Neural cell (in vitro differentiated cells): ENCODE data around the gene SLIRP. TPM values are rescaled to one million over a fixed set of nuclear protein-coding genes. Genes with fewer than 3 reads are reported as not detected.

Source experiments
- H2AFZ ChIP-seq: fragments of 200-600, 300-800 bp; sonication (generic), shearing (Covaris generic); 2 replicates; pipeline ENCODE4 v1.6.0; 2014; ENCODE audit warnings: low read depth, mild to moderate bottlenecking, antibody characterized with exemption, low read length, moderate library complexity
- H3F3A ChIP-seq: fragments of 200-600 bp; shearing (Covaris generic); 2 replicates; pipeline ENCODE4 v1.6.1; 2016; ENCODE audit warnings: mild to moderate bottlenecking, moderate library complexity, mixed read lengths, antibody characterized with exemption, low read length; ENCODE audit not compliant: insufficient read depth, poor library complexity, severe bottlenecking
- H3K27ac ChIP-seq: fragments of 200-600, 300-800 bp; sonication (generic), shearing (Covaris generic); 2 replicates; pipeline ENCODE4 v1.5.1; 2014; ENCODE audit warnings: mild to moderate bottlenecking, low read length, moderate library complexity
- H3K27me3 ChIP-seq: fragments of 300-800, 200-600 bp; sonication (generic), shearing (Covaris generic); 2 replicates; pipeline ENCODE4 v1.6.0; 2014; ENCODE audit warnings: mild to moderate bottlenecking, low read depth, low read length, moderate library complexity; ENCODE audit not compliant: insufficient read depth
- H3K36me3 ChIP-seq: fragments of 300-800, 200-600 bp; sonication (generic), shearing (Covaris generic); 2 replicates; pipeline ENCODE4 v1.5.1; 2014; ENCODE audit warnings: mild to moderate bottlenecking, antibody characterized with exemption, low read length, moderate library complexity; ENCODE audit not compliant: insufficient read depth
- H3K4me2 ChIP-seq: fragments of 300-800, 200-600 bp; sonication (generic), shearing (Covaris generic); 2 replicates; pipeline ENCODE4 v1.6.0; 2014; ENCODE audit warnings: mild to moderate bottlenecking, low read length
- H3K4me3 ChIP-seq: fragments of 300-800, 200-600 bp; sonication (generic), shearing (Covaris generic); 2 replicates; pipeline ENCODE4 v1.5.1; 2014; ENCODE audit warnings: mild to moderate bottlenecking, low read length, moderate library complexity
- H3K79me2 ChIP-seq: fragments of 200-600 bp; shearing (Covaris generic); replicated peaks from 2 replicates; pipeline ENCODE4 v1.6.0; 2014; ENCODE audit warnings: mild to moderate bottlenecking, low read length, moderate library complexity; ENCODE audit not compliant: insufficient read depth
- H3K9ac ChIP-seq: fragments of 300-800, 200-600 bp; sonication (generic), shearing (Covaris generic); 2 replicates; pipeline ENCODE4 v1.6.1; 2016; ENCODE audit warnings: mild to moderate bottlenecking, low read length, mixed read lengths
- H3K9me2 ChIP-seq: fragments of 200-600 bp; shearing (Covaris generic); 2 replicates; pipeline ENCODE4 v1.6.1; 2016; ENCODE audit warnings: mild to moderate bottlenecking, low read length, mixed read lengths; ENCODE audit not compliant: insufficient read depth
- H3K9me3 ChIP-seq: fragments of 200-600, 300-800 bp; sonication (generic), shearing (Covaris generic); 2 replicates; pipeline ENCODE4 v1.6.1; 2016; ENCODE audit warnings: mild to moderate bottlenecking, mixed run types, low read length, moderate library complexity, mixed read lengths
- H4K20me1 ChIP-seq: fragments of 200-600 bp; shearing (Covaris generic); 2 replicates; pipeline ENCODE4 v1.6.1; 2016; ENCODE audit warnings: mild to moderate bottlenecking, mixed run types; ENCODE audit not compliant: insufficient read depth
- CTCF ChIP-seq: fragments of 450-650 bp; IDR thresholded peaks from 2 replicates; pipeline ENCODE4 v1.5.1; 2014; ENCODE audit warnings: antibody characterized with exemption, mild to moderate bottlenecking, moderate library complexity; ENCODE audit not compliant: poor library complexity, severe bottlenecking
- EP300 ChIP-seq: fragments of 450-650 bp; conservative IDR thresholded peaks from 2 replicates; pipeline ENCODE4 v1.6.1; 2014; ENCODE audit warnings: antibody characterized with exemption, mild to moderate bottlenecking, moderate library complexity; ENCODE audit not compliant: poor library complexity, severe bottlenecking
- EZH2 ChIP-seq: fragments of 200-600, 300-800 bp; shearing (Covaris generic), sonication (generic); IDR thresholded peaks from 2 replicates; pipeline ENCODE4 v1.6.1; 2014; ENCODE audit warnings: antibody characterized with exemption, low read length, borderline replicate concordance, mild to moderate bottlenecking; ENCODE audit not compliant: insufficient read depth, poor library complexity, severe bottlenecking
- MXI1 ChIP-seq: fragments of 450-650 bp; conservative IDR thresholded peaks from 2 replicates; pipeline ENCODE4 v1.6.1; 2014; ENCODE audit warnings: antibody characterized with exemption, mild to moderate bottlenecking; ENCODE audit not compliant: poor library complexity, severe bottlenecking
- POLR2AphosphoS5 ChIP-seq: IDR thresholded peaks from 2 replicates; pipeline ENCODE4 v1.6.1; 2012
- RAD21 ChIP-seq: fragments of 450-650 bp; conservative IDR thresholded peaks from 2 replicates; pipeline ENCODE4 v1.6.1; 2014; ENCODE audit warnings: antibody characterized with exemption, mild to moderate bottlenecking, moderate library complexity
- REST ChIP-seq: IDR thresholded peaks from 2 replicates; pipeline ENCODE4 v1.6.1; 2012; ENCODE audit warnings: borderline replicate concordance
- SMC3 ChIP-seq: fragments of 450-650 bp; conservative IDR thresholded peaks from 2 replicates; pipeline ENCODE4 v1.6.1; 2014; ENCODE audit warnings: antibody characterized with exemption, mild to moderate bottlenecking, moderate library complexity; ENCODE audit not compliant: poor library complexity
- TAF1 ChIP-seq: IDR thresholded peaks from 2 replicates; pipeline ENCODE4 v1.6.1; 2012; ENCODE audit warnings: low read depth
- polyA plus RNA-seq: library from polyadenylated mRNA; depleted of rRNA; stranded (reverse); fragments of >200 nt; gene quantifications from 2 replicates; pipeline ENCODE4 v1.2.3, GENCODE V29; 2014

Gene SLIRP
- polyA plus RNA-seq, 1 donor from 2014 or later: 697 TPM

GRCh38 chr14:77681196-77682157 lies 26.4 kb upstream of the SLIRP start:
- Histone ChIP-seq H3K9me3 (no peaks in the 10 kb centered on the region), H3K9ac (no peak overlapping the region), H3K27me3 (no peaks in the 10 kb centered on the region), H3K4me3 (no peak overlapping the region), H3K4me2 (no peak overlapping the region), H3K36me3 (no peaks in the 10 kb centered on the region), H3F3A (no peaks in the 10 kb centered on the region), H3K27ac (no peak overlapping the region), H4K20me1 (no peaks in the 10 kb centered on the region), H3K9me2 (no peaks in the 10 kb centered on the region), H2AFZ (no peak overlapping the region), H3K79me2 (no peaks in the 10 kb centered on the region)
- TF ChIP-seq MXI1: no peak
- no peak for TF ChIP-seq SMC3
- TF ChIP-seq EZH2: no peak
- TF ChIP-seq RAD21: no peak
- TF ChIP-seq CTCF: no peak
- TF ChIP-seq POLR2AphosphoS5: no peak

GRCh38 chr14:77682158-77682553 lies 25.7 kb upstream of the SLIRP start:
- Histone ChIP-seq H3K4me3 (no peak overlapping the region), H3K9me3 (no peaks in the 10 kb centered on the region), H3K4me2 (no peak overlapping the region), H3F3A (no peaks in the 10 kb centered on the region), H3K9ac (no peak overlapping the region), H4K20me1 (no peaks in the 10 kb centered on the region), H3K27ac (no peak overlapping the region), H3K9me2 (no peaks in the 10 kb centered on the region), H3K27me3 (no peaks in the 10 kb centered on the region), H3K36me3 (no peaks in the 10 kb centered on the region), H2AFZ (no peak overlapping the region), H3K79me2 (no peaks in the 10 kb centered on the region)
- TF ChIP-seq TAF1: no peak
- no peak for TF ChIP-seq POLR2AphosphoS5
- no peak for TF ChIP-seq RAD21
- TF ChIP-seq MXI1: no peak
- no peak for TF ChIP-seq REST
- no peak for TF ChIP-seq EZH2
- TF ChIP-seq CTCF: no peak
- no peak for TF ChIP-seq SMC3
- no peak for TF ChIP-seq EP300
